ENCODE data around the gene GBX2. TPM values are rescaled to one million over a fixed set of nuclear protein-coding genes. Genes with fewer than 3 reads are reported as not detected.

Gene GBX2
- total RNA-seq, 1 donor from 2014 or later: 0.84 TPM

Other genes starting within 250 kb of the GBX2 start
- gene ASB18, start 96.0 kb upstream of the GBX2 start, total RNA-seq: not detected in 2 replicates

Data from kidney epithelial cell (primary cell).